Tongue (tissue), 2 donors: ENCODE measurements around the gene HOXC10. TPM values are rescaled to one million over a fixed set of nuclear protein-coding genes. Genes with fewer than 3 reads are reported as not detected.

Experiments used
- DNase-seq: peaks from one replicate; pipeline ENCODE4 v3.0.0-alpha.2; 2015
- total RNA-seq: library from RNA; depleted of rRNA; stranded (reverse); fragments of >200 nt; gene quantifications from one replicate; pipeline ENCODE4 v1.2.3, GENCODE V29; 2014

The HOXC10 gene
- total RNA-seq, 1 donor from 2014 or later: not detected

DNA sequence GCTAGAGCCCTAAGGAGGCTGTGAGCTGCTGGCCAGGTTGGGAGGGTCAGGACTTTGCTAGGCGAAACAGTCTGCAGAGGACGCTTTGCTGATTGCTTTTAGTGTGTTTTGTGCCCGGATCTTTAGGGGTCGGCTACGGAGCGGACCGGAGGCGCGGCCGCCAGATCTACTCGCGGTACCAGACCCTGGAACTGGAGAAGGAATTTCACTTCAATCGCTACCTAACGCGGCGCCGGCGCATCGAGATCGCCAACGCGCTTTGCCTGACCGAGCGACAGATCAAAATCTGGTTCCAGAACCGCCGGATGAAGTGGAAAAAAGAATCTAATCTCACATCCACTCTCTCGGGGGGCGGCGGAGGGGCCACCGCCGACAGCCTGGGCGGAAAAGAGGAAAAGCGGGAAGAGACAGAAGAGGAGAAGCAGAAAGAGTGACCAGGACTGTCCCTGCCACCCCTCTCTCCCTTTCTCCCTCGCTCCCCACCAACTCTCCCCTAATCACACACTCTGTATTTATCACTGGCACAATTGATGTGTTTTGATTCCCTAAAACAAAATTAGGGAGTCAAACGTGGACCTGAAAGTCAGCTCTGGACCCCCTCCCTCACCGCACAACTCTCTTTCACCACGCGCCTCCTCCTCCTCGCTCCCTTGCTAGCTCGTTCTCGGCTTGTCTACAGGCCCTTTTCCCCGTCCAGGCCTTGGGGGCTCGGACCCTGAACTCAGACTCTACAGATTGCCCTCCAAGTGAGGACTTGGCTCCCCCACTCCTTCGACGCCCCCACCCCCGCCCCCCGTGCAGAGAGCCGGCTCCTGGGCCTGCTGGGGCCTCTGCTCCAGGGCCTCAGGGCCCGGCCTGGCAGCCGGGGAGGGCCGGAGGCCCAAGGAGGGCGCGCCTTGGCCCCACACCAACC is 44.8 kb downstream of the HOXC10 start:
- no peak for DNase-seq

DNA sequence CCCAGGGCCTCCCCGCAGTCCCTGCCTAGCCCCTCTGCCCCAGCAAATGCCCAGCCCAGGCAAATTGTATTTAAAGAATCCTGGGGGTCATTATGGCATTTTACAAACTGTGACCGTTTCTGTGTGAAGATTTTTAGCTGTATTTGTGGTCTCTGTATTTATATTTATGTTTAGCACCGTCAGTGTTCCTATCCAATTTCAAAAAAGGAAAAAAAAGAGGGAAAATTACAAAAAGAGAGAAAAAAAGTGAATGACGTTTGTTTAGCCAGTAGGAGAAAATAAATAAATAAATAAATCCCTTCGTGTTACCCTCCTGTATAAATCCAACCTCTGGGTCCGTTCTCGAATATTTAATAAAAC is 45.5 kb downstream of the HOXC10 start:
- DNase-seq: no peak

- DNase-seq: no peak
Measured at GRCh38 chr12:54030889-54031471, 46.0 kb downstream of the HOXC10 start.

- DNase-seq: no peak
Measured at GRCh38 chr12:54031480-54031879, 46.5 kb downstream of the HOXC10 start.

DNA sequence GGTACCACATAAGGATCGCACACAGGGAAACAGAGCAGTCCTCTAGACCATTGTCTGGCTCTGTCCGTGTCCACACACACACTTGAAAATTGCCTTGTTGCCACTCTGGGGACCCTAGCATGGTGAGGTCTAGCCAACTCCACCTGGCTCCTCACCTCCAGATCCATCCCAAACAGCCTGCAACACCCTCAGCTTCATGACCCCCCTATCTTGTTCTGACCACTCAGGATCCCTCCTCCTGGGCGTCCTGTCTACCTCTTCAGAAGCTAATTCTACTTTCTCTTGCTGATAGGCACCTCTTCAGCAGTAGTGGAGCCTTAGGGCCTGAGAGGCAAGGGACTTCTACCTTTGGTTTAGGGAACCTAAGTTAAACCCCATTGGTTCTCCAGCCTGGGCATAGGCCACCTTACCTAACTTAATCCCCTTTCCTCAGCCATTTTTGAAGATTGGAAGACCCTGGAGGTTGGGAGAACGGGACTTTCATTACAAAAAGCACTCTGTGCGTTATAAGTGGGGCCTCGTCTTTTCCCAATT is 47.2 kb downstream of the HOXC10 start:
- no peak for DNase-seq

DNA sequence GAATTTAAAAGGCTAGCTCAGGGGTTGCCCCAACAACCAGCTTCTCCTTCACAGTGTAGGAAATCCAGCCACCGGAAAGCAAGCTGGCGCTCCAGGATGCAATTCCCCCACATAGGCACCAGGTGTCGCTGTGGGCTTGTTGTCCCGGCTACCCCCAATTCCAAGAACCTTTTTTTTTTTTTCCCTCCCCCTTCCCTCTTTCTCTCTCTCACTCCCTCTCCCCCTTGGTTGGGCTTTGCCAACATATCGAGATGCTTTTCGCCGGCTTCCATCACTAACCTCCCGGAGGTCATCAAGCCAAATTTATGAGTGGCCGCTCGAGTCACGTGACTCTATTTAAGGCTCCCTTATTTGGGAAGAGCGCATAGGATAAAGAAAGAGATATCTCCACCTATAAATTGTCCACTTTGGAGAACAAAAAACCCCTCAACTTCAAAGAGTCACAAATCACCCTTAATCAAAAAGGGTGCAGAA is 47.7 kb downstream of the HOXC10 start, which contains the start of gene HOXC5:
HOXC5 (plus strand) TSS at position 424 of the 474 bp plus-strand sequence. CDS start 73 bp downstream, outside the sequence.
- DNase-seq: peak; percentile 84

DNA sequence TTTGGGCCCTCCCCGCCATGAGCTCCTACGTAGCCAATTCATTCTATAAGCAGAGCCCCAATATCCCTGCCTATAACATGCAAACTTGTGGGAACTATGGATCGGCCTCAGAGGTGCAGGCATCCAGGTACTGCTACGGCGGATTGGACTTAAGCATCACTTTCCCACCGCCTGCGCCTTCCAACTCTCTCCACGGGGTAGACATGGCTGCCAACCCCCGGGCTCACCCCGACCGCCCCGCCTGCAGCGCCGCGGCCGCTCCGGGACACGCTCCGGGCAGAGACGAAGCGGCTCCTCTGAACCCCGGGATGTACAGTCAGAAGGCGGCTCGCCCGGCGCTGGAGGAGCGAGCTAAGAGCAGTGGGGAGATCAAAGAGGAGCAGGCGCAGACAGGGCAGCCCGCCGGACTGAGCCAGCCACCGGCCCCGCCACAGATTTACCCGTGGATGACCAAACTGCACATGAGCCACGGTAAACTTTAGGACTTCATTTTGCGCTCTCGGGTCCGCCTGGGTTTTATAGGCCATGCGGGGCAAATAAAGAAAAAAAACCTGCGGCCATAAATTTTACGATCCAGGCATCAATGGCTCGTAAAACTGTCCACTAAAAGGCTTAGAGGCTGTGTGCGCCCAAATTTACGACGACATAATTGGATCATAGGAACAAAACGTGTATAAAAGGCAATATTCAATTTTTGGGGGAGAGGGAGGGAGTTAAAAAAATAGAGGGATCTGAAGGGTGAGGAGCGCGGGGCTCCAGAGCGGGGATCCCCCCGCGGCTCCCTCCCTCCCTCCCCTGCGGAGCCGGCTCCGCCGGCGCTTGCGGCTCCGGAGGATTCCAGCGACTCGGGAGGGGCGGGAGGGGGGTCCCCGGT is 48.4 kb downstream of the HOXC10 start:
- no peak for DNase-seq

DNA sequence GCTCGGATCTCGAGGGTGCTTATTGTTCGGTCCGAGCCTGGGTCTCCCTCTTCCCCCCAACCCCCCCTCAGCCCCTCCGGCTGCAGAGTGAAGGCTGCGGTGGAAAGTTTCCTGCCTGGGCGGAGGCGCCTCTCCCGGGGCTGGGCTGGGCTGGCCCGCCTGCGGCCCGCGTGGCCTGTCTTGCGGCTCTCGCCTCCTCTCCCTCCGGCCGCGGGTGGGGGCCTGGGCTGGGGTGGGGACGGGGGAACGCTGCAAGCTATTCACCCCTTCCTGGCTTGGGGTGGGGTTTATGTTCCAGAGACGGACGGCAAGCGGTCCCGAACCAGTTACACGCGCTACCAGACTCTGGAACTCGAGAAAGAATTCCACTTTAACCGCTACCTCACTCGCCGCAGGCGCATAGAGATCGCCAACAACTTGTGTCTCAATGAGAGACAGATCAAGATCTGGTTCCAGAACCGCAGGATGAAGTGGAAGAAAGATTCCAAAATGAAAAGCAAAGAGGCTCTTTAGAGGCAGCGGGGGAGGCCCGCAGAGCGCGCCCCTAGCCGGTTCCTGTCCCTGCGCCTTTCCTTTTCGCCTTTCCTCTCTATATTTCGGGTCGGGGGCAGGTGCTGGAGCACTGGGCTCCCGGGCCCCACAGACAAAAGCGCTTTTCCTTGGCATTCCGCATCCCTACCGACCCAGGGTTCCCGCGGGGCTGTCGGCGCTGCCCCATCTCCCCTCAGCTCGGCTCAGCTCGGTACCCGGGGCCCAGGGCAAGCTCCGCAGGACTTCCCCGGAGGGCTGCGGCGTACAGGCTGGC is 49.2 kb downstream of the HOXC10 start:
- DNase-seq: no peak

DNA sequence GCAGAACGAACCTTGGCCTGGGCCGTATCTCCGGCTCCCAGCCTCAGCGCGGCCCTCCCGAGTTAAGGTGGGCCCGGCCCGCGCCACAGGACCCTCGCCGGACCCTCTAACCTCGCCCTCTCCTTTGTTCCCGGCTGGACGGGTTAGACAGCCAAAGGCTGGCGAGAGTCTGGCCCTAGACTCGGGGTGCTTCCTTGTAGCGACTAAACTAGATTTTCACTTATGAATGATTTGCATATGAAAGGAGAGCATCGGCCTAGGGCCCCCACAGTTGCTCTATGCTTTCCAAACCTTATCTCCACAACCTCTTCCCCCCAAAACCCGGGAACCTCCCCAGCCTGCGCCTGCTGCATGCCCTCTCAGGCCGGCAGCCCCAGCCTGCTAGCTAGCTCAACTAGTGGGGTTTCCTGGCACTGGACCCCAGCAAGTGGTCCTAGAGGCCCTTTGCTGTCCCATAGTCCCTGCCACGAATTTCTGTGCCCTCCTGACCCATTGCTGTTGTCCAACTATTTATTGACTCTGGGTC is 49.9 kb downstream of the HOXC10 start:
- no peak for DNase-seq

DNA sequence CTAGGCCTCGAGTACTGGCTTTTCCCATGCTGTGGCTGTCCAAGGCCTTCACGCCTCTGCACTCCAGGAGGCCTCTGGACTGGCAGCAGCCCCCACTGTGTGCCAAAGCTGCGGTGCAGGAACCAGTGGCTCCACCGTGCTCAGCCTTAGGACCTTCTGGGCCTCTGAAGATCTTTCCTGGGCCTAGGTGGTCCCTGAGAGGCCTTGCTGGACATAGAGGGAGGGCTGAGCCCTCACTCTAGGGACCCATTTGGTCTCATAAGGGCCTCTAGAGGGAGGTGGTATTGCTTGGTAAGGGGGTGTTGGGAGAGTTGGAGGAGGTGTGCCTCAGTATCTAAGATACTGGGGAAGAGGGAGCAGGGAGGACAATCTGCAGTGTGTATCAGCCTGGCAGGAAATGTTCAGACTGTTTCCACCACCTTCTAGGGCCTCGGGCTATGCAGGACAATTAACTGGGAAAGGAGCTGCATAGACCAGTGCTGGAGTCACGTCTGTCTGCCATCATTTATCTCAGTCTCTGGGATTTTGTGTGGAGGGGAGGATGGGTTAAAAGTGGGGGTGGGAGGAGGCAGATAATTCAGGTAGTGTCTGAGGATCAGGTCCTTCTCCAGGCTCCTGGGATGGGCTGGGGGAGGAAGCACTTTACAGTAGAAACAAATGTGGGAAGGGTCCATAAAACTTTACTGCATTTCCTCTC is 50.8 kb downstream of the HOXC10 start:
- DNase-seq: no peak

- DNase-seq: no peak
Measured at GRCh38 chr12:54036620-54037359, 51.8 kb downstream of the HOXC10 start.

DNA sequence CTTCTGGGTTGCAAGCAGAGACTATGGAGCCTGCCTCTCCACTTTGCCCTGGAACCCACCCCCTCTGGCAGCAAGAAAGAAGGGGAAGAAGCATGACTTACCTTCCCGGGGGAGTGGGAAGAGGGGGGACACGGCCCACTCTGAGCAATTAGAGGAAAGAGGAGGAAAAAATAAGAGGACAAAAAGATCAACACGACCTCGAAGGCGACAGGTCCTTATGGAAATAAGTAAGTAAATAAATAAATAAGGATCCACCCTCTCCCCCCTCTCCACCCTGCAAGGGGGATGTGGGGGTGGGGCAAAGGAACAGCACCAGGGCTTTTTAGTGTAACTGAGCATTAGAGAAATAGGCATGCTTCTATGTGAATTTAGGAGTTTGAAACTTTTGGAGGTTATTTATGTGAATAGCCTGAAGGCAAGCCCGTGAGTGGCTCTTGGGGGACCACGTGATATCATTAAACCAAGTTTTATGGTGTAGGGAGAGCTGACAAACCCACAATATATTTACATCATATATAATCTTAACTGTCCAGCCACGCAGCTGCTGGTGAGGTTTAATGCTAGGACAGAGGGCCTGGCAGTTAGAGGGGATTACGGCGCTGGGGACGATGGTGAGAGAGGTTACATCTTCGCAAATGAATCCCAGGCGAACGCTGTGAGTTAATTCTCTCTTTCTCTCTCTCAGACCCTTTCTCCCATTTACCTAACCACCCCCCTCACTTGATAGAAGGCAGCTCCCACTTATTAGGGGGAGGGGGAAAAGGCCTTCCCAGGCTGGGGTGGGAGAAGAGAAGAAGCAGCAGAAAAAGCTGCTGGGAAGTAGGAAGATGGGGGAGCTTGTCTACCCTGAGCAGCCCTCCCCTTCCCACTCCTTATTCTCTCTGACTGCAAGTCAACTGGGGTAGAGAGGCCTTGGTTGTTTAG is 52.7 kb downstream of the HOXC10 start:
- no peak for DNase-seq

DNA sequence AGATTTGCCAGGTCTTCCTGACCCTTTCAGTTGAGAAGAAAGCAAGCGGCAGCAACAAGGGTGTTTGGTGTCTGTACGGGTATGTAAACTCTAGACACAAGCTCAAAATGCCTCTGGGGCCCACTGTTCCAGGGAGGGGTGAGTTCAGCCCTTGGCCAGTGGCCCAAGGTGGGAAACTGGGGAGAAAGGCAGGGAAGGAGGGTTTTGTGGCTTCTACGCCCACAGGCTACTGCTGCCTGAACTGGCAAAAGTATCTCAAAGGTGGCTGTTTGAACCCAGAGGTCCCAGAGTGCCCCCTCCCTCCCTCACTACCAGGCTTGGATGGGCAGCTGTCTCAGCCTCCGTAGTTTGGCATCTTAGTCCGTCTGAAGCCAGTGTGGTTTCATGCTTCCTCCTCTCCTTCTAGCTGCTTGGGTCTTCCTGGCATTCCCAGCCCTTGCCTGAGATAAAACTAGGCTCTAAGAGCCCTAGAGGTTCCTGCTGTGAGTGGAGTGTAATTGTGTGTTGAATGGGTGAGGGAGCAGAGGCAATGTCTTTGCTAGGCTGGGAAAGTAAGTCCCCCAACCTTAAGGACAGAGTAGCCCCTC is 53.4 kb downstream of the HOXC10 start:
- no peak for DNase-seq

- no peak for DNase-seq
Measured at GRCh38 chr12:54038871-54039414, 54.0 kb downstream of the HOXC10 start.

- no peak for DNase-seq
Measured at GRCh38 chr12:54039417-54040147, 54.6 kb downstream of the HOXC10 start.
